Activated CD8-positive, alpha-beta memory T cell treated with anti-CD3 and anti-CD28 coated beads for 36 hours (primary cell): ENCODE results near the gene SUN1. TPM values are rescaled to one million over a fixed set of nuclear protein-coding genes. Genes with fewer than 3 reads are reported as not detected.

Experiments
- CTCF ChIA-PET: fragments of 350-600 bp; sonication (Branson Sonifier 250); formaldehyde crosslinking; loops from one replicate; lab custom pipeline; 2021; ENCODE audit warnings: antibody characterized with exemption; lab: Charles Lee
- POLR2A ChIA-PET: fragments of 350-600 bp; sonication (Branson Sonifier 250); formaldehyde crosslinking; loops from one replicate; lab custom pipeline; 2021; ENCODE audit warnings: antibody characterized with exemption; lab: Charles Lee
- total RNA-seq, 2 experiments: library from RNA; stranded (reverse); gene quantifications; one replicate each; pipeline ENCODE4 v1.2.3, GENCODE V29; 2021

SUN1 gene
- total RNA-seq, 2 experiments from 2014 or later: 53.4 to 56.8 TPM

GRCh38 chr7:918441-919113, 86.3 kb downstream of the SUN1 start:
- ChIA-PET POLR2A (interaction anchor here (0.6 kb wide), 1 partner anchor 11 kb away, joined by 5 read pairs; no protein-coding TSS in a partner anchor), CTCF (interaction anchor here (1.0 to 1.1 kb wide), 2 partner anchors 10 to 655 kb away, joined by 3 read pairs; no protein-coding TSS in a partner anchor)

- POLR2A ChIA-PET: interaction anchor here (0.6 kb wide), 1 partner anchor 11 kb away, joined by 5 read pairs; no protein-coding TSS in a partner anchor
- CTCF ChIA-PET: interaction anchor here (1.0 kb wide), 1 partner anchor 11 kb away, joined by 3 read pairs; no protein-coding TSS in a partner anchor
Observed at GRCh38 chr7:919114-919442, 86.8 kb downstream of the SUN1 start.

GRCh38 chr7:919924-920341, 87.7 kb downstream of the SUN1 start:
- ChIA-PET CTCF (no interaction called here), POLR2A (no interaction called here)

- POLR2A ChIA-PET: no interaction called here
Observed at GRCh38 chr7:920351-921070, 88.2 kb downstream of the SUN1 start.

GRCh38 chr7:921071-921461, 88.8 kb downstream of the SUN1 start:
- ChIA-PET CTCF (interaction anchor here (1.1 kb wide), 1 partner anchor 17 kb away, joined by 3 read pairs; no protein-coding TSS in a partner anchor), POLR2A (interaction anchor here (0.5 to 0.6 kb wide), 2 partner anchors 29 to 62 kb away, joined by 3 read pairs; no protein-coding TSS in a partner anchor)

More at GRCh38 chr7:920351-921070, 88.2 kb downstream of the SUN1 start:
- CTCF ChIA-PET: no interaction called here

- POLR2A ChIA-PET: interaction anchor here (0.5 to 2.1 kb wide), 3 partner anchors 28 to 63 kb away, joined by 3 to 22 read pairs (median 3); partner anchors contain the start of gene COX19
- CTCF ChIA-PET: interaction anchor here (1.1 kb wide), 1 partner anchor 17 kb away, joined by 3 read pairs; no protein-coding TSS in a partner anchor
Observed at GRCh38 chr7:921581-922333, 89.5 kb downstream of the SUN1 start.

- CTCF ChIA-PET: interaction anchor here (1.1 to 1.5 kb wide), 3 partner anchors 11 to 19 kb away, joined by 3 to 8 read pairs (median 3); no protein-coding TSS in a partner anchor
- POLR2A ChIA-PET: interaction anchor here (1.0 to 2.1 kb wide), 5 partner anchors 29 to 306 kb away, joined by 3 to 22 read pairs (median 3); partner anchors contain the start of genes COX19 and SUN1
Observed at GRCh38 chr7:922334-923107, 90.2 kb downstream of the SUN1 start.

GRCh38 chr7:923108-924041, 91.1 kb downstream of the SUN1 start:
- ChIA-PET POLR2A (interaction anchor here (0.6 to 2.1 kb wide), 7 partner anchors 27 to 307 kb away, joined by 3 to 22 read pairs (median 3); partner anchors contain the start of genes COX19 and SUN1), CTCF (interaction anchor here (0.6 to 1.5 kb wide), 4 partner anchors 10 to 32 kb away, joined by 3 to 8 read pairs (median 4); no protein-coding TSS in a partner anchor)

- CTCF ChIA-PET: interaction anchor here (1.5 kb wide), 1 partner anchor 16 kb away, joined by 8 read pairs; no protein-coding TSS in a partner anchor
- POLR2A ChIA-PET: interaction anchor here (1.3 to 2.1 kb wide), 2 partner anchors 51 to 307 kb away, joined by 3 to 22 read pairs; partner anchors contain the start of gene COX19
Observed at GRCh38 chr7:924042-924441, 91.8 kb downstream of the SUN1 start.

Other genes starting within 250 kb of the SUN1 start
- 10 to 100 TPM; 54.1 to 55.5 TPM for gene DNAAF5, start 105.8 kb upstream of the SUN1 start, total RNA-seq
- gene PRKAR1B, start 105.2 kb upstream of the SUN1 start, total RNA-seq: 10 to 100 TPM; 33.5 to 34.5 TPM
- gene GET4, start 44.1 kb downstream of the SUN1 start, total RNA-seq: 10 to 100 TPM; 39.1 to 42.5 TPM
- 10 to 100 TPM; 68.9 to 69.1 TPM for gene ADAP1, start 122.2 kb downstream of the SUN1 start, total RNA-seq
- 10 to 100 TPM; 18.2 to 20.3 TPM for gene COX19, start 143.1 kb downstream of the SUN1 start, total RNA-seq
- gene CYP2W1, start 150.7 kb downstream of the SUN1 start, total RNA-seq: not detected
- gene GPR146, start 212.1 kb downstream of the SUN1 start, total RNA-seq: 1 to 10 TPM; 2.1 TPM